DMS153 treated with DMSO at 0.1 percent for 48 hours (cell line): ENCODE data around the gene CARD18.
"Not testable (repeated sequence)": the region's sequence is repeated elsewhere in the genome, so short reads cannot be mapped to it uniquely, and the experiment has no call there.

ENCODE experiments used
- DNase-seq: peaks from one replicate; lab custom pipeline; 2025; ENCODE audit not compliant: unreplicated experiment; lab: John Stamatoyannopoulos, UW

Gene CARD18

DNA sequence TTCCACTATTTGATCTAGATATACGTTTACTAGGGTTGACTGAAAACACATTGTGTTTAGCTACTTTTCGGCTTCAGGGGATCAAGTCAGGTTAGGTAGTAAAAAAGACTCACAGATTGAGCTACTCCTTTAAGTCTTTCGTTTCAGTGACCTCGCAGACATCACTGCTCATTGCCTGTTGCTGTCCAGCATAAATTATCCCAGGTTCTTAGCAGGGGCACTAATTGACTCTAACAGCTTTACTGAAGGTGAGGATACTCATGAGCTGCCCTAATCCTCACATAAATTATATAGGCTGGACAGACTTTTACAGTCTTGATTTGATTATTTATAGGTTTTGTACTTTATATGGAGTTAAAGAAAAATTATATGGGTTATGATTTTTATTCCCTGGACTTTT is 3.7 kb downstream of the CARD18 start:
- DNase-seq = no peak

DNA sequence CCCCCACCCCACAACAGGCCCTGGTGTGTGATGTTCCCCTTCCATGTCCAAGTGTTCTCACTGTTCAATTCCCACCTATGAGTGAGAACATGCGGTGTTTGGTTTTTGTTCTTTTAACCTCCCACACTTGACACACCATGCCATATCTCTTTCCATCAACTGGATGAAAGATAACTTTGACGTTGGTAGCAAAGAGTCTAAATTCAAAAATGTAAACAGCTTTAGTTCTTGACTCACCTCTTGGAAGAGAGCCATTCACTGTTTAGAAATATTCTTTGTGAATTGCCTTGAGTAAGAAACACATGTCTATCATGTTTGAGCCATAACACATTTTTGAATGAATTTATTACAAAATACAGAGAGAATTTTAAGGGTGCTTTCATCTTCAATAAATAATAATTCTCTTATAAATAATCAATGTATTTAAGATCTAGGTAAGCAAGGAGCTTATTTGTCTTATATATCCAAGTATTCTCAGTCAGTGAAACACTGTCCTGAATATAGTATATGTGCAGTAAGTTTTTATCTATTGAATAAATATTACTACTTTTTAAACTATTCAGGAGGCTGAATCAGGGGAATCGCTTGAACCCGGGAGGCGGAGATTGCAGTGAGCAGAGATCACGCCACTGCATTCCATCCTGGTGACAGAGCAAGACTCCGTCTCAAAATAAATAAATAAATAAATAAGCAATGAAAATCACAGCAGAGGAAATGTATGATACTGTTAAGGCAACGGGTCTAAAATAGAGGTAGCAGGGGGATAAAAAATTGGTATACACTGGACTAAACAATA is 6.7 kb downstream of the CARD18 start:
- no peak for DNase-seq

DNA sequence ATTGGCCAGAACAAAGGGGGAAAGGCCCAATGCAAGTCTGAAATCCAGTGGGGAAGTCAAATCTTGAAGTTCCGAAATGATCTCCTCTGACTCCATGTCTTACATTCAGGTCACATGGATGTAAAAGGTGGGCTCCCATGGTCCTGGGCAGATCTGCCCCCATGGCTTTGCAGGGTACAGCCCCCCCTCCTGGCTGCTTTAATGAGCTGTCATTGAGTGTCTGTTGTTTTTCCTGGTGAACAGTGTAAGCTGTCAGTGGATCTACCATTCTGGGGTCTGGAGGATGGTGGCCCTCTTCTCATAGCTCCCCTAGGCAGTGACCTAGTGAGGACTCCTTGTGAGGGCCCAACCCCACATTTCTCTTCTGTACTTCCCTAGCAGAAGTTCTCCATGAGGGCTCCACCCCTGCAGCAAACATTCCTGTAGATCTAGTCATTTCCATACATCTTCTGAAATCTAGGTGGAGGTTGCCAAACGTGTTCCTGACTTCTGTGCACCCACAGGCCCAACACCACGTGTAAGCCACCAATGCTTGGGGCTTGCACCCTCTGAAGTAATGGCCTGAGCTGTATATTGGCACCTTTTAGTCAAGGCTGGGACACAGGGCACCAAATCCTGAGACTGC is 9.3 kb downstream of the CARD18 start:
- DNase-seq = no peak

DNA sequence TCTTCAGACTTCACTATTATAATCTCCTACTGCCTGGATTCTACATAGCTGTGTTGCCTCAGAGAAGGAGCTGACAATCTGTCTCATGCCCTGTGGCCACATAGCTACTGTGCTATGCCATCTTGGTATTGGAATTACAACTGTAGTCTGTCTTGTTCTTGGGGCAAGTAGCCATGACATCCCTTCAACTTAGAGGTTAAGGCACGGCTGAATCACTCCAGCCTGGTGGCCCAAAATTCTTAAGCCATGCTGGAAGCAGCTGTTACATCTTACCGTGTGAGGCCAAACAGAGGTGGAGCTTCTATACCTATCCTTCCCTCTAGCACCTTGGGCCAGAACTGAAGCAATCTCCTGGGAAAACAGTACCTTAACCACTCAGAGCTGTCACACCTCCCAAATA is 14.8 kb downstream of the CARD18 start:
- DNase-seq = no peak

- no peak for DNase-seq
Measured at GRCh38 chr11:105111145-105111944, 28.2 kb downstream of the CARD18 start.

DNA sequence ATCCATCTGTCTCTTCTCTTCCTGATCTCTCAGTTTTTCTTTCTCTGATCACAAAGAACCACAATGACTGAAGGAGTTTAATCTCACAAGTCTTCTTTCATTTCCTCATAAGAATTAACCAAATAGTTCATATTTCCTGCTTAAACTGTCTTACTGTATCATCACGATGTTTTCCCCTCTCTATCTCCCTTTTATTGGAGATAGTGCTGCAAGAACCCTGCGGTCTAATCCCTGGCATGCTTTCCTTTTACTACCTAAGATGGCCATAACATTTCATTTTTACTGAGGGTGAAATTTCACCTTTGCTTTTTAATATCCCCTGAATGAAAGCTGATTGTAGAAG is 28.9 kb downstream of the CARD18 start:
- DNase-seq = no peak

- no peak for DNase-seq
Measured at GRCh38 chr11:105109855-105110687, 29.5 kb downstream of the CARD18 start.

GRCh38 chr11:105109321-105109720 is 30.2 kb downstream of the CARD18 start:
- DNase-seq = no peak

- no peak for DNase-seq
Measured at GRCh38 chr11:105108247-105108646, 31.3 kb downstream of the CARD18 start.

DNA sequence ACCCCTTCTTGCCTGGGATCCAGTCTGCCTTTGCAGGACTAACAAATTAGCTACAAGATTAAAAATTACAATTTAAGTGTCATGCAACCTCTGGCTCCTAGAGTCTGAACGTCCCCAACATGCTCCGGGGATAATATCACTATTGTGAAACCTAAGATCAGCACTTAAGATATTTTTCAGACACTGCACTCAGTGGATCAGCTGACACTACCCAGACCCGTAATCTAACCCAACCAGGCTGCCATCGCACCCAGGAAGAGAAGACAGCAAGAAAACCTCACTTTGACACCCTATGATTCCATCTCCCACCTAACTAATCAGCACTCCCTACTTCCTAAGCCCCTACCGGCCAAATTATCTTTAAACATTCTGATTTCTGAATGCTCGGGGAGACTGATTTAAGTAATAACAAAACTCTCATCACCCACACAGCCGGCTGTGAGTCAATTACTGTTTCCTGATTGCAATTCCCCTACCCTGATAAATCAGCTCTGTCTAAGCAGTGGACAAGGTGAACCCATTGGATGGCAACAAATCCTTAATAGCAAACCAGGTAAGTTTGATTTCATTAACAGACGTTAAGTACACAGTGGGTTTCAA is 32.2 kb downstream of the CARD18 start:
- DNase-seq = not testable (repeated sequence)

DNA sequence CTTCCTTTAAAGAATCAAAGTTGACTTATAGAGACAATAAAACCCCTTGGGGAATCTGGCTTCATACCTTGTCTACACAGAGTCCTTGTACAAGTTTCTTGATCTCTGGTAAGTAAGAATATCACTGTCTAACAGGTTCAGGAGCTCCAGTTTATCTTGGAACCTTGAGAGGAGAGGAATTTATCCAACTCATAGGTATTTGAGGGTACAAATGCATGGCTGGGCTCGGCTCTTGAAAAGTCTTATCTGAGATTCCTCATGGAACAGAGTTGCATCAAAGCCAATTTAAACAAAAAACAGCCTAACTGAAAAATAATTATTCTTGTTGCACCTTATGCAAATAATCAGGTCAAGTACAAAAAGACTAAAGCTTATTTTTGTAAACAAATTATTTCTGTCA is 33.4 kb downstream of the CARD18 start:
- no peak for DNase-seq

DNA sequence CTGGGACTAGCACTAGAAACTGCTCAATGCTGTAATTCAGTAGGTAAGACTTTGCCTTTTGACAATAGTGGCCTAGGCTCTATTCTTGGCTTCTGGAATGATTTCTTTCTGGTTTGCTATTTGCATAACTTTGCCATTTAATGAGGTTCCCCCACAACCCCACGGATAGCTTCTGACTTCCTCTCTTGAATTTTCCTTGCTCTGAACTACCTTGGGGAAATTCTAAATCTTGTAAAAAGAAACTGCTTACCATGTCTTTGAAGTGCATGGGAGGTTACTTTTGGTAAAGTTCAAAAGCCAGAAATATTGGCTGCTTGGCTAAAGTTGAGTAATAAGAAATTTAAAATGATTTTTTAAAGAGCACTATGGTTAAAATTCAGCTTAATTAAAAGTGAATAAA is 35.3 kb downstream of the CARD18 start:
- DNase-seq = no peak

DNA sequence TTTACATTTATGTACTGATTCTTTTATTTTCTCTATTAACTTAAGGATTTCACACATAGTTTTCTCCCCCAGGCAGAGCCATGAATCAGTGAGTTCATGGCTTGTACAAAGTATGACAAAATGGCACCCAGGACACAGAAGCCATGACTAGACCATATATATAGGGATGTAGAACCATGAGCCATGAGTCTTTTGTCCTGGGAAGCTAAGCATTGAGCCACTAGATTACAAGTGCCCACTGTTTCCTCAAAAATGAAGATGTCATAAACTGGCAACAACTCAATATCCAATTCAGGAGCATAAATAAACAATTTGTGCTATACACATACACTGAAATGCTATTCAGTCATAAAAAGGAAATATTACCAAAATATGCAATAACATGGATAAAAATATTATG is 36.2 kb downstream of the CARD18 start:
- no peak for DNase-seq

GRCh38 chr11:105102079-105102581 is 37.4 kb downstream of the CARD18 start:
- DNase-seq = not testable (repeated sequence)

- no peak for DNase-seq
Measured at GRCh38 chr11:105100981-105101630, 38.5 kb downstream of the CARD18 start.

DNA sequence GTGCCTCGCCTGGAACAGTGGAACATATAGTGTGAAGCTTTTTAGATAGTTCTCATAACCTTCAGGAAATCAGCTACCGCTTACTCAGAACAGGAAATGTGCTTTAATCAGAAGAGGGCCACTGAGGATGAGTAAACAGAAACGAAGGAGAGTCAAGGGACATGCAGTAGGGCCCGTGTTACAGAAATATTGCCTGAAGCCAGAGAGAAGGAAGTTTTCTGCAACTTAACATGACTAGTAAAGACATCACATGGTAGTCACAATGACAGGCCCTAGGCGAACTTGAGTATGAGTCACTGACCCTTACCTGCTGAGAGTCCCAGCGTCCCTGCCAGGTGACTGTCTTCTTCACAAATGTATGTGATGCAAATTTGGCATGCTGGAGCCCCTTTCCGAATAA is 39.4 kb downstream of the CARD18 start:
- DNase-seq = no peak

GRCh38 chr11:105099594-105099993 is 40.0 kb downstream of the CARD18 start:
- not testable (repeated sequence) for DNase-seq

DNA sequence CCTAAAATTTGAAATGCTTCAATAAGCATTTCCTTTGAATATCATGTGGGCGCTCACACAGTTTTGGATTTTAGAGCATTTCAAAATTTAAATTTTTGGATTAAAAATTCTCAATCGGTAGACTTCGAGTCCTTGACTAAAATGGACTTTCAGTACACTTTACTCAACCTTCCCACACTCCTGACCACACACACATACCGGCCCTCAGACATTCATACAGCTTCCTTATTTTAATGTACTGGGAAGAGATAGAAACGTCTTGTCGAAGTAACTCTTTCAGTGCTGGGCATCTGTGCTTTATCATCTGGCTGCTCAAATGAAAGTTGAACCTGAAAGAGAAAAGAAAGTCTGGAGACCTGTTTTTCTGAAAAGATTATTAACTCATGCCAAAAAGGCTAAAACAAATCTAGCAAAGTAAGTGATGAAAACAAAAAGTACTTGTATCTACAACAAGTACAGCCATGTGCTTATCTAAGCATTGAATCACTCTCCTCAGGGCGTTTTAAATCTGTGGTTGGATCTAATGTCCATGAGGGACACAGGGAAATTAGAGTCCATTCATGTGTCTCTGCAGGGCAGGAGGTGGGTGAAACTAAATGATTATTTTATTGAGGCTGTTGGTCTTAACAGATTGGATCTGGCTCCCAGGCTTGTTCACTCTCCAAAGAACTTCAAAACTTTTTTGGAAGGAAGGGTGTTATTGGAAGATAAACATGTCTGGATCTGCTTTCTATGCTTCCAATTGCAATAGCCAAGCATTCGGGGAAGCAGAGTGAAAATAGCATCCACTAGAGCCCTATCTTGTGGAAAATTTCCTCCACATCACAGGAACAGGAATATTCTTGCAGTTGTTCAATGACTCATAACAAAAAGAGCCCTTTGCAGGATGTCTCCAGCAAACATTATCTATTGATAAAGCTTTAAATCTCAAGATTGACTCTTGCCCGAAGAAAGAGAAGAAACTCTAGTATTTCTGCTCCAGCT is 47.0 kb downstream of the CARD18 start:
- DNase-seq = no peak
